Activated naive CD8-positive, alpha-beta T cell treated with anti-CD3 and anti-CD28 coated beads, Interleukin-2, amount 10 ng/mL, durations not matched to agents 7 days and 5 days (primary cell): Measurements from ENCODE around the gene MYL7. TPM values are rescaled to one million over a fixed set of nuclear protein-coding genes. Genes with fewer than 3 reads are reported as not detected.
A peak's percentile ranks its signal among the peaks of the same experiment; 100 is the strongest.

Experiments
- ATAC-seq: fragments of 150-1000 bp; cut with Tn5 transposase; one replicate; pipeline ENCODE4 v1.10.0; 2021; ENCODE audit warnings: low read depth, moderate library complexity
- POLR2A ChIA-PET: fragments of 350-600 bp; sonication (Branson Sonifier 250); formaldehyde crosslinking; loops from one replicate; lab custom pipeline; 2021; ENCODE audit warnings: antibody characterized with exemption; lab: Charles Lee
- DNase-seq: peaks from one replicate; pipeline ENCODE4 v3.0.0; 2021
- H3K27ac Mint-ChIP-seq: one replicate; pipeline ENCODE4 v1.8.0; 2022; ENCODE audit warnings: mild to moderate bottlenecking, mixed read lengths
- H3K27me3 Mint-ChIP-seq: one replicate; pipeline ENCODE4 v1.8.0; 2022; ENCODE audit warnings: mild to moderate bottlenecking, moderate library complexity, mixed read lengths
- H3K36me3 Mint-ChIP-seq: one replicate; pipeline ENCODE4 v1.8.0; 2021; ENCODE audit warnings: mild to moderate bottlenecking, mixed read lengths
- H3K4me1 Mint-ChIP-seq: one replicate; pipeline ENCODE4 v1.8.0; 2021; ENCODE audit warnings: mixed read lengths
- H3K4me3 Mint-ChIP-seq: one replicate; pipeline ENCODE4 v1.8.0; 2022; ENCODE audit warnings: mild to moderate bottlenecking, moderate library complexity, mixed read lengths
- H3K9me3 Mint-ChIP-seq: one replicate; pipeline ENCODE4 v1.8.0; 2021; ENCODE audit warnings: mixed read lengths
- total RNA-seq, 2 experiments: library from RNA; stranded (reverse); gene quantifications; one replicate each; pipeline ENCODE4 v1.2.3, GENCODE V29; 2021

Gene MYL7
- total RNA-seq, 2 experiments from 2014 or later = not detected

- DNase-seq (no peak), ATAC-seq (no peak)
- no peaks in the 10 kb centered on the region for H3K36me3 Mint-ChIP-seq
- H3K27me3 Mint-ChIP-seq = no peaks in the 10 kb centered on the region
- no peak overlapping the region for H3K4me3 Mint-ChIP-seq
- POLR2A ChIA-PET = no interaction called here
- no peaks in the 10 kb centered on the region for H3K9me3 Mint-ChIP-seq
- peaks cover 4% of the 10 kb centered on the region for H3K4me1 Mint-ChIP-seq
- H3K27ac Mint-ChIP-seq = no peak overlapping the region
Observed at GRCh38 chr7:44150966-44151941, 10.1 kb upstream of the MYL7 start.

GRCh38 chr7:44150466-44150832 lies 9.3 kb upstream of the MYL7 start:
- POLR2A ChIA-PET = no interaction called here
- H3K27me3 Mint-ChIP-seq = peaks cover 1% of the 10 kb centered on the region
- ATAC-seq = no peak

GRCh38 chr7:44149571-44150465 lies 8.7 kb upstream of the MYL7 start:
- Mint-ChIP-seq H3K4me3 (no peak overlapping the region), H3K27ac (no peak overlapping the region), H3K9me3 (no peaks in the 10 kb centered on the region), H3K27me3 (peaks cover 6% of the 10 kb centered on the region), H3K36me3 (no peaks in the 10 kb centered on the region), H3K4me1 (peaks cover 6% of the 10 kb centered on the region)
- DNase-seq = no peak
- ATAC-seq = no peak
- POLR2A ChIA-PET = no interaction called here

More at GRCh38 chr7:44150466-44150832, 9.3 kb upstream of the MYL7 start:
- no peaks in the 10 kb centered on the region for H3K36me3 Mint-ChIP-seq
- H3K4me3 Mint-ChIP-seq = no peak overlapping the region
- H3K9me3 Mint-ChIP-seq = no peaks in the 10 kb centered on the region
- peaks cover 6% of the 10 kb centered on the region for H3K4me1 Mint-ChIP-seq
- H3K27ac Mint-ChIP-seq = no peak overlapping the region
- DNase-seq = no peak

GRCh38 chr7:44148961-44149536 lies 7.9 kb upstream of the MYL7 start:
- POLR2A ChIA-PET = no interaction called here

GRCh38 chr7:44148166-44148565 lies 7.0 kb upstream of the MYL7 start:
- POLR2A ChIA-PET = interaction anchor here (1.3 kb wide), 1 partner anchor 67 kb away, joined by 3 read pairs; no protein-coding TSS in a partner anchor
- Mint-ChIP-seq H3K27me3 (peaks cover 9% of the 10 kb centered on the region), H3K27ac (no peak overlapping the region), H3K36me3 (no peaks in the 10 kb centered on the region), H3K4me3 (no peak overlapping the region), H3K9me3 (no peaks in the 10 kb centered on the region), H3K4me1 (peaks cover 6% of the 10 kb centered on the region)
- ATAC-seq = no peak
- DNase-seq = no peak

More at GRCh38 chr7:44148961-44149536, 7.9 kb upstream of the MYL7 start:
- peaks cover 8% of the 10 kb centered on the region for H3K27me3 Mint-ChIP-seq
- no peaks in the 10 kb centered on the region for H3K9me3 Mint-ChIP-seq
- H3K4me1 Mint-ChIP-seq = peaks cover 6% of the 10 kb centered on the region
- DNase-seq (no peak), ATAC-seq (no peak)
- no peaks in the 10 kb centered on the region for H3K36me3 Mint-ChIP-seq
- no peak overlapping the region for H3K4me3 Mint-ChIP-seq
- H3K27ac Mint-ChIP-seq = no peak overlapping the region

GRCh38 chr7:44147026-44147991 lies 6.2 kb upstream of the MYL7 start:
- DNase-seq (peak; percentile 24), ATAC-seq (no peak)
- peaks cover 6% of the 10 kb centered on the region for H3K4me1 Mint-ChIP-seq
- POLR2A ChIA-PET = interaction anchor here (1.3 kb wide), 1 partner anchor 66 kb away, joined by 3 read pairs; no protein-coding TSS in a partner anchor
- no peak overlapping the region for H3K4me3 Mint-ChIP-seq
- H3K27ac Mint-ChIP-seq = no peak overlapping the region
- H3K36me3 Mint-ChIP-seq = no peaks in the 10 kb centered on the region
- H3K27me3 Mint-ChIP-seq = peaks cover 9% of the 10 kb centered on the region
- no peaks in the 10 kb centered on the region for H3K9me3 Mint-ChIP-seq

GRCh38 chr7:44145969-44146911 lies 5.1 kb upstream of the MYL7 start:
- Mint-ChIP-seq H3K27me3 (peaks cover 9% of the 10 kb centered on the region), H3K27ac (no peak overlapping the region), H3K4me3 (peak overlapping the region; percentile 69), H3K36me3 (no peaks in the 10 kb centered on the region), H3K9me3 (no peaks in the 10 kb centered on the region), H3K4me1 (peaks cover 6% of the 10 kb centered on the region)
- DNase-seq (peak; percentile 67), ATAC-seq (peak; percentile 77)
- POLR2A ChIA-PET = no interaction called here

GRCh38 chr7:44145479-44145968 lies 4.4 kb upstream of the MYL7 start:
- POLR2A ChIA-PET = interaction anchor here (0.9 kb wide), 1 partner anchor 10 kb away, joined by 3 read pairs; no protein-coding TSS in a partner anchor
- H3K27ac Mint-ChIP-seq = peak overlapping the region; percentile 70

GRCh38 chr7:44144968-44145478 lies 3.9 kb upstream of the MYL7 start:
- DNase-seq (no peak), ATAC-seq (no peak)
- Mint-ChIP-seq H3K4me1 (peaks cover 6% of the 10 kb centered on the region), H3K27ac (no peak overlapping the region), H3K4me3 (peak overlapping the region; percentile 69), H3K9me3 (no peaks in the 10 kb centered on the region), H3K36me3 (no peaks in the 10 kb centered on the region), H3K27me3 (peaks cover 9% of the 10 kb centered on the region)
- POLR2A ChIA-PET = interaction anchor here (0.9 kb wide), 1 partner anchor 10 kb away, joined by 3 read pairs; no protein-coding TSS in a partner anchor

More at GRCh38 chr7:44145479-44145968, 4.4 kb upstream of the MYL7 start:
- peaks cover 6% of the 10 kb centered on the region for H3K4me1 Mint-ChIP-seq
- H3K36me3 Mint-ChIP-seq = no peaks in the 10 kb centered on the region
- DNase-seq = peak; percentile 57
- H3K9me3 Mint-ChIP-seq = no peaks in the 10 kb centered on the region
- H3K4me3 Mint-ChIP-seq = peak overlapping the region; percentile 69
- ATAC-seq = peak; percentile 41
- H3K27me3 Mint-ChIP-seq = peaks cover 9% of the 10 kb centered on the region

GRCh38 chr7:44144426-44144967 lies 3.4 kb upstream of the MYL7 start:
- Mint-ChIP-seq H3K36me3 (no peaks in the 10 kb centered on the region), H3K4me1 (peaks cover 6% of the 10 kb centered on the region), H3K27me3 (peaks cover 9% of the 10 kb centered on the region), H3K9me3 (no peaks in the 10 kb centered on the region), H3K27ac (no peak overlapping the region), H3K4me3 (no peak overlapping the region)
- peak; percentile 26 for DNase-seq
- no peak for ATAC-seq
- POLR2A ChIA-PET = no interaction called here
